IMR-90 (cell line): Measurements from ENCODE around the gene NEK2. TPM values are rescaled to one million over a fixed set of nuclear protein-coding genes. Genes with fewer than 3 reads are reported as not detected.

Experiments
- ATAC-seq: fragments of 200-7000 bp; cut with Tn5 transposase; 2 replicates; pipeline ENCODE4 v1.9.1; 2020; ENCODE audit warnings: low read depth, mild to moderate bottlenecking, moderate library complexity
- BruUV-seq: library from RNA; stranded (reverse); fragments of 400-500 nt; replicated peaks from 2 replicates; lab custom pipeline; 2021; lab: Mats Ljungman, UMichigan
- CTCF ChIA-PET: fragments of 300-600 bp; formaldehyde crosslinking; extraction: SDS; loops from one replicate; lab custom pipeline; 2021; ENCODE audit warnings: antibody characterized with exemption; lab: Yijun Ruan, JAX
- POLR2A ChIA-PET: fragments of 300-600 bp; sonication (Branson Sonifier 250); formaldehyde crosslinking; loops from one replicate; lab custom pipeline; 2022; ENCODE audit warnings: antibody characterized with exemption; ENCODE audit not compliant: unreplicated experiment; lab: Charles Lee
- DNase-seq: peaks from one replicate; pipeline ENCODE4 v3.0.0; 2013
- H2AFZ ChIP-seq: replicated peaks from 2 replicates; pipeline ENCODE3; 2013; ENCODE audit warnings: low read length, mild to moderate bottlenecking; ENCODE audit not compliant: poor library complexity
- H2AK5ac ChIP-seq: 2 replicates; pipeline ENCODE4 v1.6.1; 2013; ENCODE audit warnings: low read depth, low read length, inconsistent platforms
- H2AK9ac ChIP-seq: replicated peaks from 2 replicates; pipeline ENCODE3; 2013; ENCODE audit warnings: mild to moderate bottlenecking, low read depth, low read length, moderate library complexity; ENCODE audit not compliant: poor library complexity
- H2BK120ac ChIP-seq: 2 replicates; pipeline ENCODE4 v1.6.1; 2013; ENCODE audit warnings: low read depth, low read length, inconsistent platforms
- H2BK15ac ChIP-seq: 3 replicates; pipeline ENCODE4 v1.6.1; 2013; ENCODE audit warnings: low read depth, low read length, inconsistent platforms
- H2BK20ac ChIP-seq: 2 replicates; pipeline ENCODE4 v1.6.1; 2013; ENCODE audit warnings: low read depth, mild to moderate bottlenecking, inconsistent platforms, low read length, moderate library complexity
- H2BK5ac ChIP-seq: 2 replicates; pipeline ENCODE4 v1.6.1; 2013; ENCODE audit warnings: mild to moderate bottlenecking, low read depth, low read length, inconsistent platforms; ENCODE audit not compliant: poor library complexity, severe bottlenecking
- H3K14ac ChIP-seq: replicated peaks from 2 replicates; pipeline ENCODE4 v1.6.1; 2013; ENCODE audit warnings: low read depth, low read length, inconsistent platforms
- H3K18ac ChIP-seq: 2 replicates; pipeline ENCODE4 v1.6.1; 2013; ENCODE audit warnings: low read depth, low read length, control low read depth
- H3K23ac ChIP-seq: 2 replicates; pipeline ENCODE4 v1.6.1; 2013; ENCODE audit warnings: low read depth, low read length, inconsistent platforms
- H3K27ac ChIP-seq: 2 replicates; pipeline ENCODE4 v1.5.1; 2013; ENCODE audit warnings: mild to moderate bottlenecking, control low read depth, low read length; ENCODE audit not compliant: insufficient read depth
- H3K27me3 ChIP-seq: 2 replicates; pipeline ENCODE4 v1.6.1; 2013; ENCODE audit warnings: low read length; ENCODE audit not compliant: control insufficient read depth, insufficient read depth
- H3K36me3 ChIP-seq: 2 replicates; pipeline ENCODE4 v1.6.1; 2013; ENCODE audit warnings: low read length, mixed read lengths; ENCODE audit not compliant: control insufficient read depth, insufficient read depth
- H3K4ac ChIP-seq: 2 replicates; pipeline ENCODE4 v1.6.1; 2013; ENCODE audit warnings: low read depth, low read length, inconsistent platforms
- H3K4me1 ChIP-seq: 2 replicates; pipeline ENCODE4 v1.6.1; 2013; ENCODE audit warnings: low read length, mixed read lengths; ENCODE audit not compliant: control insufficient read depth, insufficient read depth
- H3K4me2 ChIP-seq: 2 replicates; pipeline ENCODE4 v1.6.1; 2013; ENCODE audit warnings: low read depth, mild to moderate bottlenecking, control low read depth, low read length, moderate library complexity
- H3K4me3 ChIP-seq: 2 replicates; pipeline ENCODE4 v1.5.1; 2013; ENCODE audit warnings: low read depth, mild to moderate bottlenecking, control low read depth, low read length, moderate library complexity; ENCODE audit not compliant: insufficient read depth
- H3K56ac ChIP-seq: 2 replicates; pipeline ENCODE4 v1.6.1; 2013; ENCODE audit warnings: low read length, inconsistent platforms; ENCODE audit not compliant: insufficient read depth; ENCODE audit errors: extremely low read depth
- H3K79me1 ChIP-seq, 2 experiments: 2 replicates each; pipeline ENCODE4 v1.6.1; 2013; ENCODE audit warnings: low read length in 2 of 2, inconsistent platforms in 1 of 2, low read depth in 1 of 2
- H3K9ac ChIP-seq: 2 replicates; pipeline ENCODE4 v1.6.1; 2013; ENCODE audit warnings: low read depth, low read length, control low read depth
- H3K9me1 ChIP-seq: 2 replicates; pipeline ENCODE4 v1.6.1; 2013; ENCODE audit warnings: low read length, inconsistent platforms; ENCODE audit not compliant: insufficient read depth
- H3K9me3 ChIP-seq: 2 replicates; pipeline ENCODE4 v1.6.1; 2013; ENCODE audit warnings: low read length; ENCODE audit not compliant: control insufficient read depth, insufficient read depth
- H4K20me1 ChIP-seq: 2 replicates; pipeline ENCODE4 v1.6.1; 2013; ENCODE audit warnings: low read length, inconsistent platforms; ENCODE audit not compliant: insufficient read depth
- H4K5ac ChIP-seq: 2 replicates; pipeline ENCODE4 v1.6.1; 2013; ENCODE audit warnings: mild to moderate bottlenecking, low read depth, low read length, control low read depth
- H4K8ac ChIP-seq, 2 experiments: 2 replicates each; pipeline ENCODE4 v1.6.1; 2013; ENCODE audit warnings: low read depth in 2 of 2, low read length in 2 of 2, control low read depth in 1 of 2, inconsistent platforms in 1 of 2
- H4K91ac ChIP-seq: 2 replicates; pipeline ENCODE4 v1.6.1; 2013; ENCODE audit warnings: low read depth, low read length, inconsistent platforms; ENCODE audit not compliant: insufficient read depth
- BHLHE40 ChIP-seq: fragments of 150-350 bp; IDR thresholded peaks from 2 replicates; pipeline ENCODE4 v1.6.1; 2016; ENCODE audit warnings: mild to moderate bottlenecking, low read depth, low read length
- CEBPB ChIP-seq: IDR thresholded peaks from 2 replicates; pipeline ENCODE4 v1.6.1; 2012; ENCODE audit warnings: low read depth, low read length, improper control_type of control experiment
- ELK1 ChIP-seq: fragments of 150-350 bp; IDR thresholded peaks from 2 replicates; pipeline ENCODE4 v1.6.1; 2016; ENCODE audit warnings: low read depth, mild to moderate bottlenecking, low read length, moderate library complexity, borderline replicate concordance
- MAFK ChIP-seq: IDR thresholded peaks from 2 replicates; pipeline ENCODE4 v1.6.1; 2012; ENCODE audit warnings: low read depth, low read length, improper control_type of control experiment
- RAD21 ChIP-seq: IDR thresholded peaks from 2 replicates; pipeline ENCODE4 v1.6.1; 2012; ENCODE audit warnings: low read length, improper control_type of control experiment
- RFX5 ChIP-seq: IDR thresholded peaks from 2 replicates; pipeline ENCODE4 v1.8.0; 2012; ENCODE audit warnings: low read depth, mild to moderate bottlenecking, low read length, moderate library complexity
- WGBS, 2 experiments: methylation state at CpG; one replicate each; pipeline versions ENCODE4 v1.1.5 to v1.1.7; 2013; ENCODE audit warnings: missing lambda C conversion rate in 2 of 2; ENCODE audit not compliant: insufficient read length in 1 of 2; ENCODE audit errors: extremely low coverage in 2 of 2; 5-methylcytosine and 5-hydroxymethylcytosine counted together
- dilution Hi-C: fragments of 300-500 bp; cut with HindIII; formaldehyde crosslinking; loops from one replicate; pipeline ENCODE4 v1.14.3; 2018; ENCODE audit warnings: low sequenced_read_pairs; ENCODE audit not compliant: unreplicated experiment
- in situ Hi-C: fragments of 300-500 bp; cut with MboI; formaldehyde crosslinking; loops from 3 replicates; pipeline ENCODE4 v1.14.3; 2019; ENCODE audit warnings: low sequenced_read_pairs, inconsistent platforms, mixed read lengths
- intact Hi-C: fragments of 100-400 bp; cut with micrococcal nuclease; formaldehyde crosslinking; loops from 2 replicates; pipeline ENCODE4 v1.10.0; 2022
- polyA plus RNA-seq, 3 experiments: library from polyadenylated mRNA; depleted of rRNA; stranded (reverse); fragments of >200 nt; gene quantifications; 2 replicates each; pipeline ENCODE4 v1.2.3, GENCODE V29; 2012; ENCODE audit warnings: low replicate concordance in 1 of 3
- total RNA-seq: library from RNA; depleted of rRNA; stranded (reverse); fragments of >200 nt; gene quantifications from 2 replicates; pipeline ENCODE4 v1.2.3, GENCODE V29; 2012

The NEK2 gene
- total and polyA plus RNA-seq, 2 of the 4 experiments (the other 2 are of a cell fraction), result 9.9 to 26.0 TPM

GRCh38 chr1:211703812-211704537 is 28.6 kb upstream of the NEK2 start:
- Histone ChIP-seq H3K56ac (no peak overlapping the region), H2BK15ac (no peak overlapping the region), H3K14ac (no peak overlapping the region), H3K23ac (no peak overlapping the region), H4K20me1 (no peaks in the 10 kb centered on the region), H2AFZ (no peak overlapping the region), H3K9me1 (no peaks in the 10 kb centered on the region), H3K27ac (no peak overlapping the region), H3K27me3 (peaks cover 16% of the 10 kb centered on the region), H4K5ac (no peak overlapping the region), H3K4me2 (no peak overlapping the region), H3K4ac (no peak overlapping the region), H4K8ac (no peak overlapping the region), H3K4me3 (no peak overlapping the region), H3K36me3 (no peaks in the 10 kb centered on the region), H2BK20ac (no peak overlapping the region), H3K18ac (no peak overlapping the region), H2AK9ac (no peak overlapping the region), H3K79me1 (no peaks in the 10 kb centered on the region), H3K9ac (no peak overlapping the region), H3K9me3 (no peaks in the 10 kb centered on the region), H2BK120ac (no peak overlapping the region), H2BK5ac (no peak overlapping the region), H2AK5ac (no peak overlapping the region), H3K4me1 (peaks cover 3% of the 10 kb centered on the region; the same call in 1 of the 2 replicates), H4K91ac (no peak overlapping the region)
- WGBS, 2 experiments, result 63% methylated on average over 6 of the region's 11 CpGs; no CpG with 5 or more reads in 1 of the 2 experiments
- ATAC-seq (no peak), DNase-seq (no peak)
- ChIA-PET CTCF (no interaction called here), POLR2A (no interaction called here)
- no TSS peak for BruUV-seq
- in situ Hi-C loops (no loop called here), intact Hi-C loops (no loop called here), dilution Hi-C loops (no loop called here)
- TF ChIP-seq MAFK, result no peak
- TF ChIP-seq RFX5, result no peak
- no peak for TF ChIP-seq BHLHE40
- no peak for TF ChIP-seq ELK1
- no peak for TF ChIP-seq CEBPB
- no peak for TF ChIP-seq RAD21
